ENCODE measurements around the gene THNSL1.

The THNSL1 gene

GRCh38 chr10:24983946-24984345 is 32.5 kb upstream of the THNSL1 start:
- TF ChIP-seq CTBP1 (IDR thresholded peaks at IDR 0.05; ENCODE audit: borderline replicate concordance) (no peak), BHLHE40 (IDR thresholded peaks at IDR 0.05; ENCODE audit: borderline replicate concordance) (no peak), NFRKB (IDR thresholded peaks at IDR 0.05) (no peak), PKNOX1 (IDR thresholded peaks at IDR 0.05) (no peak)
- no peak for DNase-seq (ENCODE audit: extremely low spot score)
- POLR2A ChIA-PET, result no interaction called here
- CTCF ChIA-PET, result no interaction called here

- DNase-seq (ENCODE audit: extremely low spot score), result no peak
- ChIA-PET CTCF (no interaction called here), POLR2A (no interaction called here)
- no peak for TF ChIP-seq L3MBTL2 (conservative IDR thresholded peaks at IDR 0.05)
- no peak for TF ChIP-seq FOXM1 (IDR thresholded peaks at IDR 0.05; ENCODE audit: borderline replicate concordance)
- TF ChIP-seq FOXA1 (IDR thresholded peaks at IDR 0.05), result no peak
- TF ChIP-seq FOXK2 (IDR thresholded peaks at IDR 0.05), result no peak
- TF ChIP-seq NFRKB (IDR thresholded peaks at IDR 0.05), result no peak
- TF ChIP-seq ELF4 (IDR thresholded peaks at IDR 0.05), result no peak
- no peak for TF ChIP-seq SUZ12 (IDR thresholded peaks at IDR 0.05)
Observed at GRCh38 chr10:24984906-24985305, 31.5 kb upstream of the THNSL1 start.

- CTCF ChIA-PET, result interaction anchor here (0.6 to 1.0 kb wide), 3 partner anchors 372 to 537 kb away, joined by 3 to 4 read pairs (median 4); no protein-coding TSS in a partner anchor
- DNase-seq (ENCODE audit: extremely low spot score), result no peak
- no peak for TF ChIP-seq FOXA1 (IDR thresholded peaks at IDR 0.05)
- no peak for TF ChIP-seq SUZ12 (IDR thresholded peaks at IDR 0.05)
- no peak for TF ChIP-seq FOXK2 (IDR thresholded peaks at IDR 0.05)
- no peak for TF ChIP-seq SP1 (IDR thresholded peaks at IDR 0.05)
- TF ChIP-seq LEF1 (IDR thresholded peaks at IDR 0.05; ENCODE audit: borderline replicate concordance), result no peak
- TF ChIP-seq CTBP1 (IDR thresholded peaks at IDR 0.05; ENCODE audit: borderline replicate concordance), result no peak
- no peak for TF ChIP-seq ARNT (IDR thresholded peaks at IDR 0.05)
- no peak for TF ChIP-seq TARDBP (IDR thresholded peaks at IDR 0.05)
- no peak for TF ChIP-seq PKNOX1 (IDR thresholded peaks at IDR 0.05)
- POLR2A ChIA-PET, result no interaction called here
Observed at GRCh38 chr10:24988831-24989640, 27.4 kb upstream of the THNSL1 start.

GRCh38 chr10:24989867-24990266 is 26.5 kb upstream of the THNSL1 start:
- TF ChIP-seq HDGF (IDR thresholded peaks at IDR 0.05; ENCODE audit: borderline replicate concordance) (no peak), FOXK2 (IDR thresholded peaks at IDR 0.05) (no peak), PKNOX1 (IDR thresholded peaks at IDR 0.05) (no peak), ARNT (IDR thresholded peaks at IDR 0.05) (no peak), BHLHE40 (IDR thresholded peaks at IDR 0.05; ENCODE audit: borderline replicate concordance) (no peak), ZNF384 (IDR thresholded peaks at IDR 0.05) (no peak), ELF4 (IDR thresholded peaks at IDR 0.05) (no peak), L3MBTL2 (conservative IDR thresholded peaks at IDR 0.05) (no peak), TARDBP (IDR thresholded peaks at IDR 0.05) (no peak), CTBP1 (IDR thresholded peaks at IDR 0.05; ENCODE audit: borderline replicate concordance) (no peak), SUZ12 (IDR thresholded peaks at IDR 0.05) (no peak), FOXM1 (IDR thresholded peaks at IDR 0.05; ENCODE audit: borderline replicate concordance) (no peak), LEF1 (IDR thresholded peaks at IDR 0.05; ENCODE audit: borderline replicate concordance) (no peak), SP1 (IDR thresholded peaks at IDR 0.05) (no peak), NFRKB (IDR thresholded peaks at IDR 0.05) (no peak)
- POLR2A ChIA-PET, result no interaction called here
- DNase-seq (ENCODE audit: extremely low spot score), result no peak
- CTCF ChIA-PET, result interaction anchor here (0.6 to 1.0 kb wide), 3 partner anchors 372 to 538 kb away, joined by 3 to 4 read pairs (median 4); no protein-coding TSS in a partner anchor

GRCh38 chr10:24991298-24991697 is 25.1 kb upstream of the THNSL1 start:
- TF ChIP-seq L3MBTL2 (conservative IDR thresholded peaks at IDR 0.05) (no peak), FOXK2 (IDR thresholded peaks at IDR 0.05) (no peak), NFRKB (IDR thresholded peaks at IDR 0.05) (no peak), SUZ12 (IDR thresholded peaks at IDR 0.05) (no peak), PKNOX1 (IDR thresholded peaks at IDR 0.05) (no peak), FOXM1 (IDR thresholded peaks at IDR 0.05; ENCODE audit: borderline replicate concordance) (no peak), TARDBP (IDR thresholded peaks at IDR 0.05) (no peak), LEF1 (IDR thresholded peaks at IDR 0.05; ENCODE audit: borderline replicate concordance) (no peak), FOXA1 (IDR thresholded peaks at IDR 0.05) (no peak), SP1 (IDR thresholded peaks at IDR 0.05) (no peak)
- CTCF ChIA-PET, result no interaction called here
- POLR2A ChIA-PET, result no interaction called here
- DNase-seq (ENCODE audit: extremely low spot score), result no peak

GRCh38 chr10:24992512-24993133 is 23.8 kb upstream of the THNSL1 start:
- TF ChIP-seq FOXM1 (IDR thresholded peaks at IDR 0.05; ENCODE audit: borderline replicate concordance) (no peak), ARNT (IDR thresholded peaks at IDR 0.05) (no peak), ELF4 (IDR thresholded peaks at IDR 0.05) (no peak), FOXK2 (IDR thresholded peaks at IDR 0.05) (no peak), L3MBTL2 (conservative IDR thresholded peaks at IDR 0.05) (no peak), HDGF (IDR thresholded peaks at IDR 0.05; ENCODE audit: borderline replicate concordance) (no peak), PKNOX1 (IDR thresholded peaks at IDR 0.05) (no peak), ZNF384 (IDR thresholded peaks at IDR 0.05) (no peak), BHLHE40 (IDR thresholded peaks at IDR 0.05; ENCODE audit: borderline replicate concordance) (no peak), CTBP1 (IDR thresholded peaks at IDR 0.05; ENCODE audit: borderline replicate concordance) (no peak), SUZ12 (IDR thresholded peaks at IDR 0.05) (no peak), LEF1 (IDR thresholded peaks at IDR 0.05; ENCODE audit: borderline replicate concordance) (no peak), SP1 (IDR thresholded peaks at IDR 0.05) (no peak), NFRKB (IDR thresholded peaks at IDR 0.05) (no peak), FOXA1 (IDR thresholded peaks at IDR 0.05) (no peak), TARDBP (IDR thresholded peaks at IDR 0.05) (no peak)
- no peak for DNase-seq (ENCODE audit: extremely low spot score)
- CTCF ChIA-PET, result no interaction called here
- POLR2A ChIA-PET, result no interaction called here
